Stimulated activated CD8-positive, alpha-beta memory T cell treated with anti-CD3 and anti-CD28 coated beads, Interleukin-4, amount 100 ng/mL, for 48 hours (primary cell): Measurements from ENCODE around the gene USP46.

Experiments
- DNase-seq: peaks from one replicate; pipeline ENCODE4 v3.0.0-alpha.2; 2020

The USP46 gene, protein sequence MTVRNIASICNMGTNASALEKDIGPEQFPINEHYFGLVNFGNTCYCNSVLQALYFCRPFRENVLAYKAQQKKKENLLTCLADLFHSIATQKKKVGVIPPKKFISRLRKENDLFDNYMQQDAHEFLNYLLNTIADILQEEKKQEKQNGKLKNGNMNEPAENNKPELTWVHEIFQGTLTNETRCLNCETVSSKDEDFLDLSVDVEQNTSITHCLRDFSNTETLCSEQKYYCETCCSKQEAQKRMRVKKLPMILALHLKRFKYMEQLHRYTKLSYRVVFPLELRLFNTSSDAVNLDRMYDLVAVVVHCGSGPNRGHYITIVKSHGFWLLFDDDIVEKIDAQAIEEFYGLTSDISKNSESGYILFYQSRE

DNA sequence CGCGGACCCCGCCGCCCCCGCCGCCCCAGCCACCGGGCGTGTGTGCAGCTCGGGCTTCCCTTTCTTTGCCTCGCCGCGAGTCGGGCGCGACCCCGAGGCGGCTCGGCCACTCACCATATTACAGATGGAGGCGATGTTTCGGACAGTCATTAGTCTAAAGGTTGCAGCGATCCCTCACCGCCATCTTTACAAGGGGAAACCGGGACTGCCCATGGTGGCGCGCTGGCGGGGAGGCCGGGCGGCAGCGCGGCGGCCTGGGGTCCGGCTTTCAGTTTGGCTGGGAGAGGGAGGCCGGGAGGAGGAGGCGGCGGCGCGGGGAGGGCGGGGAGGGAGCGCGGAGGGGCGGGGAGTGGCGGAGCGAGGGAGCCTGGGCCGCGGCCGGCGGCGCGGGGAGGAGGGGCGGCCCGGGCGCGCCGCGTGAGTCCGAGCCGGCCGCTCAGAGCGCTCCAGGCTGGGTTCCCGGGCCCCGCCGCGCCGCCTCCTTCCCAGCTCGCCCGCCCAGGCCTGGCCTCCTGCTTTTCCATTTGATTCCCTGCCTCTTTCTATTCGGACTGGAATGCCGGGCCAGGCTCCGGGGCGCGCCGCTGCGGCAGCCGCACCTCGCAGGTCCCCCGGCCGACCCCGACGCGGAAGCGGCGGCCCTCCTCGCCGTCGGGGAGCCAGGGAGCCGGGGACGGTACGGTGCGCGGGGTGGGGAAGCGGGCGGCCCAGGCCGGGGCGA lies at the start of gene USP46:
Gene USP46, minus strand, starts transcription at position 301 of the 721 bp plus-strand sequence. Its CDS starts 151 bp downstream, at position 150.
- peak; percentile 69 for DNase-seq

DNA sequence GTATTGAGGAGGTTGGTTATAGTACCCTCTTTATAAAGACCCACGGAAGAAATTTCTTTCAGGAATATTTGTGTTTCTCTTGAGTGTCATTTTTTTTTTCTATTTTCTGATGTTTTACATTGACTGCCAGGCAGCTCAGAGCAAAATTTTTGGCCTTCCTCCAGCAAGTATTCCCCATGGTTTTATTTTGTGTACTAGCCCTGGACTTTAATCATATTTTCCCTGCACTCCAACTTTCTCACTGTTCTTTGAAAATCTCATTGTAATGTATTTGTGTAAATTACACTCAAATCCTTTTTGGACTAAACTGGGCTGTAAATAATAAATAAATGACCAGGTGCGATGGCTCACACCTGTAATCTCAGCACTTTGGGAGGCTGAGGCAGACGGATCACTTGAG lies 45.6 kb upstream of the USP46 start:
- no peak for DNase-seq

DNA sequence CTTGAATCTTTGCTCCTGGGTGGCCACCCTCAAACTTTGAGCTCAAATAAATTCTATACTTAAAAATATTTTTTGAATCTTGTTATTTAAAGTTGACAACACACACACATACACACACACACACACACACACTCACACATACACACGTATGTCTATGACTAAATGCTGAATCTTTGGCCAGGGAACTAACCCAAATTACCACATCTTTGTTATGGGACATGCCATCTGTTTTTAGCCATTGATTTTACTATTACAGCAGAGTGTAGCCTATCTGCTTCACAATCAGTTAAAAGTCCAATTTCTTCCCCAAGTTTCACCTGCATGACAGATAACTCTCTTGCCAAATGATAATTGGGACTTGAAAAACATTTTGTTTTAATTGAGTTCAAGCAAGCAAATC lies 45.0 kb upstream of the USP46 start:
- DNase-seq, result no peak

DNA sequence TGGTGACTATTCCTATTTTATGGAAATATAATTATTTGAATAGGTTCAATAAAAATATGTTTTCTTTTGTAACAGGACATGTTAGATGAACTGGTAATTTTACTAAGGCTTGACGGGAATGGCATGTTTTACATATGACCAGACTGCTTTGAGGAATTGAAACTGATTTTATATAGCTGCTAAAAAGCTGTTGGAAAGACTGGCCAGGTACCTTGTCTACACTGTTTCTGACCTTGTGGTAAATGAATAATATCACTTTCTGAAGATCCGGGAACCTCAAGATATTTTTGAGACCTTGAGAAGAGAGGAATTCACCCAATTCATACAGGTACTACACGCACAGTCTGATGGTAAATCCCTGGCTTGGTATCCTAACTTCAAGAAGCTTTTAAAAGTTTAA lies 42.1 kb upstream of the USP46 start:
- no peak for DNase-seq

DNA sequence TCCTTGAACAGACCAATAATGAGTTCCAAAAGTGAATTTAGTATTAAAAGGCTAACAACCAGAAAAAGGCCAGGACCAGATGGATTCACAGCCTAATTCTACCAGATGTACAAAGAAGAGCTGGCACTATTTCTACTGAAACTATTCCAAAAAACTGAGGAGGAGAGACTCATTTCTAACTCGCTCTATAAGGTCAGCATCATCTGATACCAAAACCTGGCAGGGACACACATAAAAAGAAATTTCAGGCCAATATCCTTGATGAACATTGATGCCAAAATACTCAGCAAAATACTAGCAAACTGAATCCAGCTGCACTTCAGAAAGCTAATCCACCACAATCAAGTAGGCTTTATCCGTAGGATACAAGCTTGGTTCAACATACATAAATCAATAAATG lies 35.8 kb upstream of the USP46 start:
- DNase-seq, result no peak

DNA sequence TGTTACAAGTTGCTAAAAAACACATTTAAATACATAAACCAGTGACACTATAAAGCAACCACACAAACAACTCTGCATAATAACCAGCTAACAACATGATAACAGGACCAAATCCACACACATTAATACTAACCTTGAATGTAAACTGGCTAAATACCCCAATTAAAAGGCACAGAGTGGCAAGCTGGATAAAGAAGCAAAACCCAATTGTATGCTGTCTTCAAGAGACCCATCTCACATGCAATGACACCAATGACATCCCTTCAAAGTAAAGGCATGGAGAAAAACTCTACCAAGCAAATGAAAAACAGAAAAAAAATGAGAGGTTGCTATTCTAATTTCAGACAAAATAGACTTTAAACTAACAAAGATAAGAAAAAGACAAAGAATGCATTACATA lies 34.4 kb upstream of the USP46 start:
- DNase-seq, result no peak

DNA sequence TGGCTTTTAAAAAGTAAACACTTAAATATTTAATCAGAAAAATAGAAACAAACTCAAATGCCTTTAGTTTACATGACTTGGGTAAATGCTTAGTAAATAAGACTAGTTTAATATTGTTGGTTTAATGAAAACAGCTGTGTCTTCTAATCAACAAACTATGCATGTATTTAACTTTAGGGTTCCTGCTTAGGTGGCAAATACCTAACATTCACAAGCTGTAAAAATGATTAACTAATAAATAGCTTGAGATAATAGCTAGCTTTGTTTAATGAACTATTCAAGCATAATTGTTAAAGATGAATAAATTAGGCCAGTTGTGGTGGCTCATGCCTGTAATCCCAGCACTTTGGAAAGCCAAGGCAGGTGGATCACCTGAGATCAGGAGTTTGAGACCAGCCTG lies 30.0 kb upstream of the USP46 start:
- no peak for DNase-seq

DNA sequence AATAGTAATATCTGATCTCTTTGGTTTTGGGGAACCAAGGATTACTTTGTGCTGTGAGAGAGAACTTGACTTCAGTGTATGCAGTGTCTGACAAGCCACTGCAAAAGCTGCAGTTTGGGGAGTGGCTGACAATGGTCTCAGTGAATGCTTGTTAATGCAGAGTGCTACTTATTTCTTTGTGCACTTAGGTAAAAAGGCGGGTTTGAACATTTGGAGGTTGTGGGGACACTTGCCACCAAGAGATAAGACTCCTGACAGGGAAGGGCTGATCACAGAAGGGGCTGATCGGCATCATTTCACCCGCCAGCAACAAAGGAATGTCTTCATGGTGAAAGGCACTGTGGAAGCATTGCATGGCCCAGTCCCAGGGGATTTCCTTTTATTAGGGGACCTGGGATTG lies 28.6 kb upstream of the USP46 start:
- DNase-seq, result no peak

DNA sequence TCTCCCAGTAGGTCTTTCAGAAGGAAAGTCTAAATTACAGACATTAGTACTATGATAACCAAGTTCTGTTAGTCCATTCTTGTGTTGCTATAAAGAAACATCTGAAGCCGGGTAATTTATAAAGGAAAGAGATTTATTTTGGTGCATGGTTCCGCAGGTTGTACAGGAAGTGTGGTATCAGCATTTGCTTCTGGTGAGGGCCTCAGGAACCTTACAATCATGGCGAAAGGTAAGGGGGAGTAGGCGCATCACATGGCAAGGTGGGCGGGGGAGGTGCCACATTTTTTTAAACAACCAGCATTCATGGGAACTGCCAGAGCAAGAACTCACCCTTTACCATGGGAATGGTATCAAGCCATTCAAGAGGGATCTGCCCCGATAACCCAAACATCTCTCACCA lies 26.2 kb upstream of the USP46 start:
- no peak for DNase-seq

DNA sequence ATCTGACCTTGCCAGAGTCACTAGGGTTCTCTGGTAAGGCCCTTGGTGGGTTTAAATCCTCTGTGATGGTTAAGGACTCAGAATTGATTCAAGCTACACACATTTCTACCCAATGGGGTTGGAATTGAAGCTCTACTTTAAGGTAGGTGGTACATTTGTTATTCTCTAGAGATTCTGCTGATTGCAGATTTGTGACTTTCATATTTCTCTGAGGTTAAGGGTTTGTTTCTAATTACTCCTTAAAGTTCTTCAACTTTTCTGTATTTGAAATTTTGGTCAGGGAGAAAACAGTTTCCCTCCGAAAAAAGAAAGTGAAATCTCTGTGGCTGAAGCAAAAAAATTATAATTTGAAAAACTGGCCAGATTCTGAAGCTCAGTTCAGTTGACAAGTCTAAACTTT lies 25.8 kb upstream of the USP46 start:
- DNase-seq, result no peak

DNA sequence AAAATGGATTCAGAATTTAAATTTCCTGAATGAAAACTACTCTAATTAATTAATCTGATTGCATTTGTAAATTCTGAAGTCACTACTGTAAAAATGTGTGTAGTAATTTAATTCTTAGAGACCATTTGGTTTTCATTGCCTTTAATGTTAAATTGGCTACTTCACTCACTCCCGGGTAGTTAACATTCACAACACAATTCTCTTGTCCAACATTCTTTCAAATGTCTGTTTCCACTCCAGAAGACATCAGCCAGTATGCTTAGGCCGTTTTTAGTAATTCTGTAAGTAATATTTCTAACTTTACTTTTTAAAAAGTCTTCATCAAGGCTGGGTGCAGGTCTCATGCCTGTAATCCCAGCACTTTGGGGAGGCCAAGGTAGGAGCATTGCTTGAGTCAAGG lies 21.3 kb upstream of the USP46 start:
- DNase-seq, result no peak

DNA sequence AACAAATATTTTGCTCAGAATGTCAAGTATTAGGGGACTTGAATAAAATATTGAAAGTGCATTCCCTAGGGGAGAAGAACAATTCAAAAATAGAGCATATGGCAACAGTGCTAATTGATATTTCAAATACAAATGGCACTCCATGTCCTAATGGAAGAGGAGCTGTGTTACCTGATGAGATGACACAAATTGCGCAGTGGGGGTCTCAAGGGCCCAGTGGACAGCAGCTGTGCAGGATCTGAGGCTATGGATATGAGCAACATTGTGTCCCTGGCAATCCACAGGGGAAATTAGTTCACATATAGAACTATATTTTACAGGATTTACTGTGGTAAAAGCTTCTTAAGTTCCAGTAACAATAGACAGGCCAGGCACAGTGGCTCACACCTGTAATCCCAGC lies 17.4 kb upstream of the USP46 start:
- DNase-seq, result no peak

DNA sequence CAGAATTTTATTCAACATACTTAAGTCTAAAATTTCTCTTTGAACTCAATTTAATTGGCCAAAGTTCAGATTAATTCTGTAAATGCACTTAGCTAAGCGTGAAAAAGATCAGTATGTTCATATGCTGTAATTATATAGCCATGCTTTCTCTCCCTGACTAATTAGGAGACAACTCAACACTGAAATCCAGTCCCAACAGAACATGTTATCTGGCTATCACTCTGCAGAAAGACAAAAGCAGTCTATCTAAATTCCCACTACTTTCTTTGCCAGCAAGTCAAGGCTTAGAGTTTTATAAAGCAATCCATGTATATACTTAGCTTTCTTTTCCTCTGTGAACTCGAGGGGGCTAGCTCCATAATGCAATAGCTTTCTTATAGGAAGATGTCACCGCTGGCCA lies 16.0 kb upstream of the USP46 start:
- DNase-seq, result no peak

DNA sequence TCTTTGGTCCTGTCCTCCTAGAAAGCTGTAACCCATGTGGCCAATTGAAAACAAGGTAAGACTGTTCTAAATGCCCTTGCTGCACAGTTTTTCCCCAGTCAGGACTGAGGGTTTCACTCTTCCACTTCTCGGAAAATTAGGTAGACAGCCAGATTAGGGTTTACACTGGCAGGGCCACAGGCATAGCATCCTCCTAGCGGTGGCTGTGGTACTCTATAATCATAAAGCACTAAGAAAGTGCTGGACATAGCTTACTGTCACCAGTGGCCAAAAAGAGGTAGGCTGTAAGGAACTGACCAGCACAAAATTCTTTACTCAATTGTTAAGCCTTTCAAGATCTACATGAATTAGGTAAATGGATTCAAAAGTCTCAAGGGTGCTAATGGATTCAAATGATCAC lies 11.6 kb upstream of the USP46 start:
- no peak for DNase-seq

DNA sequence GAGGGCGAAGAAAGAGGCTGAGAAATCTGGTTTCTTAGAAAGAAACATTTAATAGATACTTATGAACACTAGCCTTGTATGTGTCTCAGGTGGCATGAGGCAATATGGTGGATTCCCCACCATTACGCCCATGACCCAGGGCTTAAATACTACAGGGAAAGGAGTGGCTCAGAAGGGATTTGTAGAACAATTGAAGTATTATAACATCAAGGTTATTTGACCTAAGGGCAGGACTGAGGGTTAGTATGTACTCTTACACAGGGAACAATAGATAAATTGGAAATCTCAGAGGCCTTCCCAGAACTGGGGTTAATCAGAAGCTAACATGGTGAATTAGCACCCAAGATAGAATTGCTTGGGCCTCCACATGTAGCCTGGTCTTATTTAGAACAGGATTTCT lies 11.0 kb upstream of the USP46 start:
- no peak for DNase-seq

DNA sequence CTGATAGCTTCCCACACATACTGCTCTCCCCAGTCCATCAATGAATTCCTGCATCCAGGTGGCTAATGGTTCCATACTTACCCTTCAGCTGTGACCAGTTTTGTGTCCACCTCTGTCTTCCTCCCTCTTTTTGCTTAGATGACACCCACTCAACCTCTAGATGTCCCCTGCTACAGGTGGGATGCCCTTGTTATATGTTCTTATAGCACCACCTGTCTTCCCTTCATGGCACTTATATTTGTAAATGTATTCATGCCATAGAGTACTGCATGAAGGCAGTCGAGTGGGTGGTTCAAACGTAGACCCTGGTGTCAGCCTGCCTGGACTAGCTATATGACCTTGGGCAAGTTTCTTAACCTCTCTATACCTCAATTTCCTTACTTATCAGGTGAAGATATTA lies 6.5 kb upstream of the USP46 start:
- DNase-seq, result no peak

DNA sequence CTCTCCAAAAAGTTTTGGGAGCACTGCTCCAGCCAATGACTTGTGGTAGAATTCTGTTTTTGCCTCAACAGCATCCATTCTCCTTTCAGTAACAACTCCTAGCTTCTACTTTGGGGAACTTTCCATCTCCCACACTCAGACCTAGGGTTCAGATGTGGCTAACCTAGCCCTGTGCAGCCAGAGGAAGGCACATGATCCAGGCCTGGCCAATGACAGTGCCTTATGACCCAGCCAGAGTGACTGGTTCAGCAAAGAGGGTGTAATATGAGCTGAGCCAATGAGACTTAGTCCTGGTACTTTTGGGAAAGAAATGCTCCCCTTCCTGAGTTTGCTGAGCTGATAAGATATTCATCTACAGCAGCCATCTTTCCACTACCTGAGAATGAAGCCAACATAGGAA lies 5.4 kb upstream of the USP46 start:
- no peak for DNase-seq

DNA sequence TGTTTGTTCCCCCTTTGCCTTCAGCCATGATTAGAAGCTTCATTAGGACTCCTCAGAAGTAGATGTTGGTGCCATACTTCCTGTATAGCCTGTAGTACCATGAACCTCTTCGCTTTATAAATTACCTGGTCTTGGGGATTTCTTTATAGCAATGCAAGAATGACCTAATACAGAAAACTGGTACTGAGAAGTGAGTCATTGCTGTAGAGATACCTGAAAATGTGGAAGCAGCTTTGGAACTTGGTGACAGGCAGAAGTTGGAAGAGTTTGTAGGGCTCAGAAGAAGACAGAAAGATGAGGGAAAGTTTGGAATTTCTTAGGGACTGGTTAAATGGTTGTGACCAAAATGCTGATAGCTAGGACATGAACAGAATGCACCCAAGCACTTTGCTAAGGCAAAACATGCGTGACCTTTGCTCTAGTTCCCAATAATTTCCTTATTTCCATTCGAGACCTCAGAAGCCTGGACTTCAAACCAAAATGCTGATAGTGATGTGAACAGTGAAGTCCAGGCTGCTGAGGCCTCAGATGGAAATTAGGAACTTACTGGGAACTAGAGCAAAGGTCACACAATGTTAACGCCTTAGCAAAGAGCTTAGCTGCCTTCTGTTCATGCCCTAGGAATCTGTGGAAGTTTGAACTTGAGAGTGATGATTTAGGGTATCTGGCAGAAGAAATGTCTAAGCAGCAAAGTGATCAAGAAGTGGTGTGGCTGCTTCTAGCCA lies 3.0 kb upstream of the USP46 start:
- no peak for DNase-seq

DNA sequence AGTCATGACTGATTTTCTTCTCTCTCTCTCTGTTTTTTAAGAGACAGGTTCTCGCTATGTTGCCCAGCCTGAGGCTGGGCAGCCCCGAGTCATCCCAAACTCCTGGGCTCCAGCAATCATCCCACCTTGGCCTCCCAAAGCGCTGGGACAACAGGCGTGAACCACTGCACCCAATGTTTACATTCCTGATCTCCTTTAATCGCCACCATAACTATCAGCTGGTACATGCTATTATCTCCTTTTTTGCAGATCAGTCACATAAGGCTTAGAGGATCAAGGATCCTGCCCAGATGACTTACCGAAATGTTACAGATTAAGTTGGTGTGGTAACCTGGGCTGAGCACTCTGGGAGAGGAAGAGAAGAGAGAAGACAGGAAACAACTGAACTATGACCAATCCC lies 1.5 kb upstream of the USP46 start:
- DNase-seq, result no peak

DNA sequence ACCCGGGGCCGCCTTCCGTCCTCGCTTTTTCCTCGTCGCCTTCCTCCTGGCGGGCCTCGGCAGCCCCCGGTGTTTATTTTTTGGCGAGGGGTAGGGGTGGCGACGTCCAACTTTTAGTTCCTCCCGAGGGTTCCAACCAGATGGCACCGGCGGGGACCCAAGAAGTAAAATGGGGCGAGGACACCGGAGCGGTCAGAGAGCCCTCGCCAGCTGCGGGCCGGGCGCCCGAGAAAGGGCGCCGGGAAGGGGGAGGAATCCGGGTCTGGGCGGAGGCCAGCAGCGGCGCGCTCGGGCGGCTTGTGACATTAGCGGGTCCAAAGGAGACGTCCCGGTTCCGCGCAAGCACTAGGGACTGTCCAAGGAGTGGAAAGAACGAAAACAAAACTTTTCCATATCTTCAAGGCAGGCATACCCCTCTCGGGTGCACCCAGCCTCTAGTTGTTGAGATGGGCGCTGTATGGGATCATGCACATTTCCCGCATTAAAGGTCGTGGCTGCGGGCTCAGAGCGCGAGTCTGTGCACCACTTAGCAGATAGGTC lies 691 bp upstream of the USP46 start:
- peak; percentile 36 for DNase-seq

DNA sequence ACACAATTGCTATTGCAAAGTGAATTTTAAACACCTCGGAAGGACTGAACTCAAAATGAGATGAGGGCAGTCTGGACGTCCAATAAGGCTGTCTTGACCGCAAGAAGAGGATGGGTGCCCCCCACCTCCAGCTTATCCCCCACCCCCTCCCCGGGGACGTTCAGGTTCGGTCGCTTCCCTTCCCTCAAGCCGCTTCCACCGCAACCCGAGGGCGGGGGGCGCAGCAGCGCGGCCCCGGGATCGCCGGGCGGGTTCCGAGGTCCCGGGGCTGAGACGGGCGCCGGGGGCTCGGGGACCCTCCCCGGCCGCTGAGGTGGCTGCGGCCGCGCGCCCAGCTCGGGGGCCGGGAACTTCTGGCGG lies 480 bp downstream of the USP46 start:
- DNase-seq, result no peak

DNA sequence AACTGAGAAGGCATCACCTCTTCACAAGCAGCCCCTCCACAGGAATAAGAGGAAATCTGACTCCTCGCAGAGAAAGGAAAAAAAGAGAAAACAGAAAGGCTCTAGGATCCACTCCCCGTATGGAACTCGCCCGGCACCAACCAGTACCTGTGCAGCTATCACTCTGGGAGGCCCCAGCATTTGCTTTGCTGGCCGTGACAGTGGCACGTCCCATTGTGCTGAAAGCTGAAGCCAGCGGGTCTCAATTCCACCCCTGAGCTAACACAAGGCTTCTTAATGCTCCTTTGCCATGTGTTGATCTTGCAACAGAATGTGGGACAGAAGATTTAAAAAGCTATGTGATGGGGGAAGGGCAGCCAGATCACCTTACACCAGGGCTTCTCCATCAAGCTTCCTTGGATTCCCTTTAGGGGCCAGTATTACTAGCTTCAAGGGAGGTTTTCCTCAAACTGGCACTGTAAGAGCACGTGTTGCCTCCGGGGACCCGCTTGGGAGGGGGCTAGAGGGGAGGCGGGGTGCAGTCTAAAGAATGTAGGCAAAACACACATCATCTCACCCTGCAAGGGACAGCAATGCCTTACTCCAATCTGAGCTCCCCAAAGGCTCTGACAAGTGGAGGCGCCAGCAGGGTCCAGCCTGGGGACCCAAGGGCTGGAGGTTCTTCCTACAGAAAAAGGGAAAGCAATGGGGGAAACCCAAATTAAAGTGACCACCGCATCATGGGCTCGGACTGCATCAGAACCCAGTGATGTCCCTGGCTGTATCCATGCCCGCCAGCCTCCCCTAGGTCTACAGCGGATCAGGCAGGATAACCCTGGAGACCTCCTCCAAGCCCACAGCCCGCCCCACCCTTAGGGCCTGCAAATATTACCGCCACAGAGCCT lies 1.2 kb downstream of the USP46 start:
- no peak for DNase-seq

DNA sequence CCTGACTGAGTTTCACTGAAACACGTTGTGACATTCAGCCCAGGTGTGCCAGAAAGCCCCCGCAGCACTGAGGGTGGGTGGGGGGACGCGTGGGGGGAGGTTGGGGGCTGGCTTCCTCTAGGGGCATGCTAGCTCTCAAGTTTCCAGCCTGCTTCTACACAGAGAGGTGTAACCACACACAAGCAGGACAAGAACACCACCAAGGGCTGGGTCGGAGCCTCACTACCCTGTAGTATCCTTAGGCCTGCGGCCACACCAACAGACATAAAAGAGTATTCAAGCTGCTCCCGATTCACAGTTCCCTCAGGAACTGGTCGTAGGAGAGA lies 1.8 kb downstream of the USP46 start:
- DNase-seq, result no peak
